Uterus (tissue), 4 donors: Measurements from ENCODE around the gene ESPNL. TPM values are rescaled to one million over a fixed set of nuclear protein-coding genes. Genes with fewer than 3 reads are reported as not detected.

Source experiments
- DNase-seq, 2 donors: peaks; one replicate each; pipeline ENCODE4 v3.0.0-alpha.2; 2019 to 2020
- H3K27ac ChIP-seq, 2 donors: fragments of 200-600 bp; sonication (generic); 1 replicate in 1 of 2; 2 replicates in 1 of 2; pipeline ENCODE4 v1.5.1; 2016 to 2018
- H3K27me3 ChIP-seq, 2 donors: fragments of 200-600 bp; sonication (generic); one replicate each; pipeline ENCODE4 v1.5.1; 2018 to 2019; ENCODE audit warnings: control low read depth in 1 of 2
- H3K36me3 ChIP-seq, 2 donors: fragments of 200-600 bp; sonication (generic); one replicate each; pipeline ENCODE4 v1.5.1; 2019; ENCODE audit warnings: control low read depth in 1 of 2
- H3K4me1 ChIP-seq, 2 donors: fragments of 200-600 bp; sonication (generic); one replicate each; pipeline ENCODE4 v1.5.1; 2018 to 2019; ENCODE audit warnings: control low read depth in 1 of 2
- H3K4me3 ChIP-seq, 2 donors: fragments of 200-600 bp; sonication (generic); 1 replicate in 1 of 2; 2 replicates in 1 of 2; pipeline ENCODE4 v1.5.1; 2018 to 2019; ENCODE audit warnings: mild to moderate bottlenecking in 1 of 2
- H3K9me3 ChIP-seq, 2 donors: fragments of 200-600 bp; sonication (generic); one replicate each; pipeline ENCODE4 v1.5.1; 2019; ENCODE audit warnings: control low read depth in 1 of 2
- POLR2A ChIP-seq, 2 donors: fragments of 450-650 bp; IDR thresholded peaks; one replicate each; pipeline ENCODE4 v1.6.1; 2016; ENCODE audit warnings: antibody characterized with exemption in 2 of 2, mild to moderate bottlenecking in 1 of 2, moderate library complexity in 1 of 2
- intact Hi-C: fragments of 100-400 bp; cut with DNase I; formaldehyde crosslinking; loops from one replicate; pipeline ENCODE4 v1.15.1; 2023; ENCODE audit warnings: low total_unique reads
- total RNA-seq, 4 donors: library from RNA; depleted of rRNA in 3 of 4; stranded (reverse); fragments of >200 nt in 3 of 4; gene quantifications; one replicate each; pipeline versions ENCODE4 v1.1.0 to v1.2.4, GENCODE V29; 2014 to 2023
- TF ChIP-seq, protein P1 (sequence below), 4 experiments: fragments of 200-600 bp in 2 of 4; fragments of 450-650 bp in 2 of 4; sonication (generic) in 2 of 4; IDR thresholded peaks; one replicate each; pipeline ENCODE4 v1.5.1; 2016 to 2019; ENCODE audit warnings: antibody characterized with exemption in 4 of 4, mild to moderate bottlenecking in 2 of 4, moderate library complexity in 1 of 4
- donor health status: DM: yes; HTN: yes; CAD: no.

Gene ESPNL
- total RNA-seq, 4 donors from 2014 or later = 0.34 to 7.7 TPM; not detected in 2

- Histone ChIP-seq H3K9me3 (no peaks in the 10 kb centered on the region), H3K27me3 (no peaks in the 10 kb centered on the region), H3K4me1 (no peaks in the 10 kb centered on the region), H3K27ac (no peak overlapping the region), H3K4me3 (no peak overlapping the region), H3K36me3 (no peaks in the 10 kb centered on the region)
- intact Hi-C loops = no loop called here
- DNase-seq = no peak
- TF ChIP-seq POLR2A (IDR thresholded peaks at IDR 0.05) = no peak
- TF ChIP-seq, protein P1, sequence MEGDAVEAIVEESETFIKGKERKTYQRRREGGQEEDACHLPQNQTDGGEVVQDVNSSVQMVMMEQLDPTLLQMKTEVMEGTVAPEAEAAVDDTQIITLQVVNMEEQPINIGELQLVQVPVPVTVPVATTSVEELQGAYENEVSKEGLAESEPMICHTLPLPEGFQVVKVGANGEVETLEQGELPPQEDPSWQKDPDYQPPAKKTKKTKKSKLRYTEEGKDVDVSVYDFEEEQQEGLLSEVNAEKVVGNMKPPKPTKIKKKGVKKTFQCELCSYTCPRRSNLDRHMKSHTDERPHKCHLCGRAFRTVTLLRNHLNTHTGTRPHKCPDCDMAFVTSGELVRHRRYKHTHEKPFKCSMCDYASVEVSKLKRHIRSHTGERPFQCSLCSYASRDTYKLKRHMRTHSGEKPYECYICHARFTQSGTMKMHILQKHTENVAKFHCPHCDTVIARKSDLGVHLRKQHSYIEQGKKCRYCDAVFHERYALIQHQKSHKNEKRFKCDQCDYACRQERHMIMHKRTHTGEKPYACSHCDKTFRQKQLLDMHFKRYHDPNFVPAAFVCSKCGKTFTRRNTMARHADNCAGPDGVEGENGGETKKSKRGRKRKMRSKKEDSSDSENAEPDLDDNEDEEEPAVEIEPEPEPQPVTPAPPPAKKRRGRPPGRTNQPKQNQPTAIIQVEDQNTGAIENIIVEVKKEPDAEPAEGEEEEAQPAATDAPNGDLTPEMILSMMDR (IDR thresholded peaks at IDR 0.05) = no peak
Measured at GRCh38 chr2:238094438-238095022, 5.6 kb upstream of the ESPNL start.

- intact Hi-C loops = no loop called here
- TF ChIP-seq, protein P1 (IDR thresholded peaks at IDR 0.05) = no peak
- Histone ChIP-seq H3K9me3 (no peaks in the 10 kb centered on the region), H3K4me3 (no peak overlapping the region), H3K36me3 (no peaks in the 10 kb centered on the region), H3K27ac (no peak overlapping the region), H3K27me3 (no peaks in the 10 kb centered on the region), H3K4me1 (no peaks in the 10 kb centered on the region)
- no peak for DNase-seq
Measured at GRCh38 chr2:238095143-238095542, 5.0 kb upstream of the ESPNL start.

GRCh38 chr2:238096311-238097011 is 3.7 kb upstream of the ESPNL start:
- Histone ChIP-seq H3K9me3 (no peaks in the 10 kb centered on the region), H3K36me3 (no peaks in the 10 kb centered on the region), H3K4me3 (no peak overlapping the region), H3K27ac (no peak overlapping the region), H3K4me1 (no peaks in the 10 kb centered on the region), H3K27me3 (no peaks in the 10 kb centered on the region)
- DNase-seq = no peak
- TF ChIP-seq, protein P1 (IDR thresholded peaks at IDR 0.05) = no peak
- no peak for TF ChIP-seq POLR2A (IDR thresholded peaks at IDR 0.05)
- intact Hi-C loops = no loop called here

DNA sequence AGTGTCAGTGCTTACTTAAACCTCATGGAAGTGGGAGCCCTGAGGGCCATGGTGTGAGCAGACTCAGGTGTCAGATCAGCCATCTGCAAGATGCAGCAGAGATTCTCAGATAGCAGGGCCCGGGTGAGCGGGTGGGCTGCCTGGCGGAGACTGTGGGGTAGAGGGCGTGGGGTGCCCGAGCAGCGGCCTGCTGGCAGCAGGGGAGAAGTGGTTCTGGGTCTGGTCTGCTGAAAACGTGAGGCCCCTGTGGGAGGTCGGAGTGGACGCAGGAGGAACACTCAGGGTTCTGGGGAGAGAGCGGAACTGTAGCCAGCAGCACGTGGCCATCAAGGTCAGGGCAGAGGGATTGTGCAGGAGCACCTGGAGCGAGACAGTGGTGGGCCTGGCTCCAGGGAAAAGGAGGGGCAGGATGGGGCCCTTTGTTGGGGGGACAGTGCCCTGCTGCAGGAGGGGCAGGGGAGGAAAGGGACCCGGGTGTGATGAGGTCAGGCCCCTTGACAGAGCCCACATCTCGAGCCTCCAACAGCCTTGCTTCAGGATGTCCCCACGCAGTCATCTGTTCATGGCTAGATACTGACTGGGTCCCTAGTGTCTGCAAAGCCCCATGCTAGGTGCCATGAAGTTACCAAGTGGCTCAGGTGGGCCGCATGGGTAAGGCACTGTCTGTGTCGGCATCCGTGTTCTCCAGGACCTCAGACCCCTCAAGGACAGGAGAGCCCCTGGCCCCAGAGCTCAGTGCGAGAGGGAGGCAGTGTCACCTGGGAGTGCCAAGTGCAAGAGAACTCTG is 2.7 kb upstream of the ESPNL start:
- no peaks in the 10 kb centered on the region for H3K27me3 ChIP-seq
- no peak overlapping the region for H3K4me3 ChIP-seq
- H3K27ac ChIP-seq = no peak overlapping the region
- H3K9me3 ChIP-seq = no peaks in the 10 kb centered on the region
- no peak for DNase-seq
- no peaks in the 10 kb centered on the region for H3K36me3 ChIP-seq
- H3K4me1 ChIP-seq = no peaks in the 10 kb centered on the region
- TF ChIP-seq, protein P1 (IDR thresholded peaks at IDR 0.05) = no peak
- TF ChIP-seq POLR2A (IDR thresholded peaks at IDR 0.05) = no peak
- intact Hi-C loops = no loop called here
